Epithelial cell of esophagus (primary cell): Measurements from ENCODE around the gene HDLBP.

Experiments used
- DNase-seq: peaks from one replicate; pipeline ENCODE4 v3.0.0; 2010; ENCODE audit warnings: low read depth
- H3K4me3 ChIP-seq: 2 replicates; pipeline ENCODE4 v1.5.1; 2011; ENCODE audit warnings: mild to moderate bottlenecking, low read length, control low read depth
- CTCF ChIP-seq: IDR thresholded peaks from 2 replicates; pipeline ENCODE4 v1.5.1; 2011; ENCODE audit warnings: low read depth, mild to moderate bottlenecking, low read length, control low read depth, inconsistent platforms; ENCODE audit not compliant: insufficient read depth; ENCODE audit errors: missing control alignments

HDLBP gene

GRCh38 chr2:241240320-241241004 lies 75.0 kb downstream of the HDLBP start:
- no peak for DNase-seq
- H3K4me3 ChIP-seq = no peak overlapping the region

GRCh38 chr2:241239552-241240202 lies 75.8 kb downstream of the HDLBP start:
- no peak for TF ChIP-seq CTCF
- no peak for DNase-seq
- no peak overlapping the region for H3K4me3 ChIP-seq

More at GRCh38 chr2:241240320-241241004, 75.0 kb downstream of the HDLBP start:
- TF ChIP-seq CTCF = no peak

- DNase-seq = no peak
- TF ChIP-seq CTCF = no peak
These were observed 76.7 kb downstream of the HDLBP start for GRCh38 chr2:241238693-241239198.

GRCh38 chr2:241237949-241238371 lies 77.5 kb downstream of the HDLBP start:
- TF ChIP-seq CTCF = no peak
- no peak overlapping the region for H3K4me3 ChIP-seq
- no peak for DNase-seq

More at GRCh38 chr2:241238693-241239198, 76.7 kb downstream of the HDLBP start:
- no peak overlapping the region for H3K4me3 ChIP-seq

GRCh38 chr2:241237047-241237446 lies 78.4 kb downstream of the HDLBP start:
- no peak overlapping the region for H3K4me3 ChIP-seq
- DNase-seq = no peak
- no peak for TF ChIP-seq CTCF

- H3K4me3 ChIP-seq = no peak overlapping the region
- no peak for DNase-seq
- no peak for TF ChIP-seq CTCF
These were observed 79.4 kb downstream of the HDLBP start for GRCh38 chr2:241235859-241236593.
